Measurements from ENCODE around the gene CSMD2.
"Not testable (repeated sequence)": the region's sequence is repeated elsewhere in the genome, so short reads cannot be mapped to it uniquely, and the experiment has no call there.

CSMD2 gene

DNA sequence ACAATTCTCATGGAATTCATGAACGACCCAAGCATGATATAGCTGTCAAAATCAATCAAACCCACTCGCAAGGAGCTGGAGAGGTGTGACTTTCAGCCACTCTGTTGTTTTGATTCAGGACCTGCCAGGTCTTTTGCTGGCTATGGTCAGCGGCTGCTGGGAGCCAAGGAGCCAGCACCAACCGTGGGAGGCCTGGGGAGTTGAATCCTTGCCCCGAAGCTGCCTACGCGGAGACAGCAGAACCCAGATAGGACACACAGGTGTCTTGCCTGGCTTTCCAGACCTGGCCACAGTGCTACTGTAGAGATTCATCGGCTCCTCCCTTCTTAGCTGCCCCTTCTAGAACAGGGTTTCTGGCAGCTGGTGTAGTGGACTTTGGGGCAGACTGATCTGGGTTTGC, 649.9 kb downstream of the CSMD2 start:
- no peak for DNase-seq

DNA sequence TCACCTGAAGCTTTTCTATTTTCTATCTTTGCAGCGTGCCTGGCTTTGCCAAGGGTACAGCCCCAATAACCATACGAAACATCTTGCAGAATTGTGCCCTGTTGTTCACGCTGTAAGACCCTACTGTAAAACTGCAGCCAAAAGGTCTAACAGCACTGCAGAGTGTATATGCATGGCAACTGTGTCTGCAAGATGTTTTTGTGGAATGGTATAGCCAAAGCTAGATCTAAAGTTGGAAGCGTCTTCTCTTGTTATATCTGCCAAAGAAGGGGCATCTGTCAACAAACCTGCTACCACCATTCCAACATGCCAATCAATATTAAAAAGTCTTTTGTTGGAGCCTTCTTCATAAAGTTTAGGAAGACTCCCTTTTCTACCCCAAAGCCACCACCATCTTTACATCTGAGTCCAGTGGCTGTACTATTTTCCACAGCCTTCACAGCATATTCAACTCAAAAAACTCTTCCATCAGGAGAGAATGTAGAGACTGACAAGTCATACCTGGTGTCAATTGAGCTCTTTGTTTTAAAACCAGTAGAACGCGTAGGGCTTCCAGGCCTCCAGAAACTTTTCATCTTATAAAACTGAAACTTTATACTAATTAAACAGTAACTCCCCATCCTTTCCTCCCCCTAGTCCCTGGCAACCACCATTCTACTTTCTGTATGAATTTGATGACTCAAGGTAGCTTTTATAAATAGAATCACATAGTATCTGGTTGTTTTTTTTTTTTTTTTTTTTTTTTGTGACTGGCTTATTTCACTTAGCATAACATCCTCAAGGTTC, 652.6 kb downstream of the CSMD2 start:
- DNase-seq, result no peak

DNA sequence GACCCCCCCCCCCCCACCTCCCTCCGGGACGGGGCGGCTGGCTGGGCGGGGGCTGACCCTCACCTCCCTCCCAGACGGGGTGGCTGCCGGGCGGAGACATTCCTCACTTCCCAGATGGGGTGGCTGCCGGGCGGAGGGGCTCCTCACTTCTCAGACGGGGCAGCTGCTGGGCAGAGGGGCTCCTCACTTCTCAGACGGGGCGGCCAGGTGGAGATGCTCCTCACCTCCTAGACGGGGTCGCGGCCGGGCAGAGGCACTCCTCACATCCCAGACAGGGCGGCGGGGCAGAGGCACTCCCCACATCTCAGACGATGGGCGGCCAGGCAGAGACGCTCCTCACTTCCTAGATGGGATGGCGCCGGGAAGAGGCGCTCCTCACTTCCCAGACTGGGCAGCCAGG, 655.8 kb downstream of the CSMD2 start:
- DNase-seq, result not testable (repeated sequence)

DNA sequence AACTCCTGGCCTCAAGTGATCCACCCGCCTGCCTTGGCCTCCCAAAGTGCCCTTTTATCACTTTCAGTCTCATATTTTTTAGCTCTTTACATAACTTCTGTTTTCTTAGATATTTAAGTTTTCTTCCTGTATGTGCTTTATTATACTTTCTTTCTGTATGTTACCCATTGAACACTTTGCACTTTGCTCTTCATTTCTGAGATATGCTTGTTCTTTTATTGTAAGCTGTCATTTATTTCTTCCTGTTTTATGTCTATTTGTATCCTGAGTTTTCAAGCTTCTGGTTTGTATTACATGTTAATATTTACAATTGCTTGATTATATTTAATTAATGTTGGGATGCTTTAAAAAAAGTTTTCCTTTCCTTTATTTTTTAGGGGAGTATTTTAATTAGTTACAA, 656.9 kb downstream of the CSMD2 start:
- no peak for DNase-seq

DNA sequence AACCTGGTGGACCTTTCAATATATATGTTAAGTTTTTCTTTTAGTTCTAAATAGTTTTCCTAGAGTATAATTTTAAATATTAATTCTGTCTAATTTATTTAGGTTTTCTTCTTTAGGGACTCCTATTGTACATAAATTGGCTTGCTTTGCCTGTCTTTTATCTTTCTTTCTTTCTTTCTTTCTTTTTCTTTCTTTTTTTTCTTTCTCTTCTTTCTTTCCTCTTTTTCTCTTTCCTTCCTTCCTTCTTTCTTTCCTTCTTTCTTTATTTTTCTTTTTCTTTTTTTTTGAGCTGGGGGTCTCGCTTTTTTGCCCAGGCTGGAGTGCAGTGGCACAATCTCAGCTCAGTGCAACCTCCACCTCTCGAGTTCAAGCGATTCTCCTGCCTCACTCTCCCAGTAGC, 657.4 kb downstream of the CSMD2 start:
- DNase-seq, result no peak

DNA sequence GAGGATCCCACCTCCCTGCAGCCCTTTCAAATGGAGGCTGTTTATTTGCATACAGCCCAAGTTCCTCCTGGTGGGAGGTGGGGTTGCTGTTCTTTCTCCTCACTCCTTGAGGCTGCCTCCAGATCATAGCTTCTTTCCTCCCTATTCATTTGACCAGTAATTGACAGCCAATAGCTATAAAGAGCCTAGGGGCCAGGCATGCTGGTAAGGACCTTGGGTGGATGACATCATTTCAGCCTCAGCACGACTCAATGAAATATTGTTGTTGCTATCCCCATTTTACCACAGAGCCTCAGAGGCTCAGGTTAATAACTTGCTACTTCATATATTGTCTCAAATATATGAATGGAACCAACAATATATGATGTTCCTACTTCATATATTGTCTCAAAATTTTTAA, 661.5 kb downstream of the CSMD2 start:
- no peak for DNase-seq

DNA sequence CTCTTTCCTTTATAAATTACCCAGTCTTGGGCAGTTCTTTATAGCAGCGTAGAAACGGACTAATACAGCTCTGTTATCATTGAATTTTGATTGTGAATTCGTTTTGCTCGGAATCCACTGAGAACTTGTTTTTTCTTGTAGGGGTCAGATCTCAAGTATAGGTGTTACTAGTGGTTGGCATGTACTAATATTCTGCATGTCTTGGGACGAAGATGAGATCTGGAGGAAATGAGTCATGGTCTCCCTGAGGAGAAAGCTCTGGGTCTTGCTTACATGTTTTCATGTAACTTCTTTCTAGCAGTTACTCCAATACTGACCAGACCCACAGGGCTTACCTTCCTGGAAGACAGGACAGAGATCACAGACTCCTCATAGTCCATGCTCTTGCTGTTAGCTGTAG, 662.3 kb downstream of the CSMD2 start:
- DNase-seq, result peak; percentile 4

DNA sequence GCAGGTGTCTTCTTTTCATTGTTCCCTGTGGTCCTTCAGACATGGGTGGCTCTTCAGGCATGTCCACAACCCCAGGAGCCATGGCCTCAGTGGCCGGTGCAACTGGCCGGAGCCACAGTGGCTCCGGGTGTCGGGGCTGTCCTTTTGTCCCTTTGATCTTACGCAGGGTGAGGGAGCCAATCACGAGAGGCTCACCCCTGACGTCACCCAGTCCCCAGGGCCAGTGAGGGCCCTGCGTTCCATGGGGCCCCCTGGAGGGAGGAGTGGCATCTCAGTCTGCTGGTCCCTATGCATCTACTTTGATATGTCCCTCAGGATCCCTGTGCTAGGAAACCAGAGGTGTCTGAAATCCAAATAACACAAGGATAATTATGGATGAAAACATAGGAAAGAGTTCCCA, 663.3 kb downstream of the CSMD2 start:
- DNase-seq, result no peak

DNA sequence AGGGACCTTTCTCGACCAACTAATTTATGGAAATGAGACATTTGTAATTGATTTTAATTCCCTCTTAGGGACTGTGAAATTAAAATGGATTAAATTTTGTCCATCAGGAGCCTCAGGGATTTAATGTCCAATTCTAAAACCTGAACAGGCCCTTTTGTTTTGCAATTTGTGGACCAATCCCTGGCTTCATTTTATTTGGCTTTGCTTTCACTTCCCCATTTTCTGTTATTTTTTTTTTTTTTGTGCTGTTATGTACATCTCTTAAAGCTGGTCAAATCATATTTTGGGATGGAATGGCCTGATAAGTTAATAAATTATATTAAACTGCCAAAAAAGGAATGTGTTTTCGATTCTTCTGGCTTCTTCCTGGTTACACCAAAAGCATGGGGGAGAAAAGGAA, 663.7 kb downstream of the CSMD2 start:
- DNase-seq, result no peak

DNA sequence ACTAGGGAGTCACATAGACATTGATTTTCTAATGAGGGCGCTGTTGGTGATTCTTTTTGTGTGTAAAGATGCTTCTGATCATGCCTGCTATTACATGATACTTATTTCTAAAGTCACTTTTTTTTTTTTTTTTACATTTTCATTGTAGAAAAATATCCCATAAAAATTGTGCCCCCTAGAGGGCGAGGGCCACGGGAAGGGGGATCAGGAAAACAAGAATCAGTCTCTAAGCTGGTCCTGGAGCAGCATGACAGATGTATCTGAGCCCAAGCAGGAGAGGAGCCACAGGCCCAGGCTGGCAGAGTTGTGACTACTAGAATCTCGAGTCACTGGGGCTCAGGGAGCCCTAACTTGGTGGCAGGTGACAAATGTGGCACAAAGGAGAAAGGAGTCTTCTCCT, 664.5 kb downstream of the CSMD2 start:
- DNase-seq, result peak; percentile 3

DNA sequence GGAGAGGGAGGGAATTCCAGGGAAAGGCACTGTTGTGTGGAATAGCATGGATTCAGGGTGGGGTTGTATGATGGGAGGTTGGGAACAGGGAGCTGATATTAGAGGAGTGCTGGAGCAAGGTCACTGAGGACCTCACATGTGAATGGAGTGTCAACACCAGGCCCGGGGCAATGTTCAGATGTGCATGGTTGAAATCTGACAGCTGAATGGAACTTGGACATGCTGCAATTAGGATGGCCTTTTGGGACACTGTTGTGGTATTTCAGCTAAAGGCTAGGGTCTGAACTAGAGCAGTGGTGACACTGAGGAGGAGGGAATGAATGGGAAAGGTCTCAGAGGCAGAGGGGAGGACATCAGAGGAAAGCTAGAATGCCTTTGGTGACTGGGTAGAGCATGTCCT, 667.6 kb downstream of the CSMD2 start:
- DNase-seq, result no peak

DNA sequence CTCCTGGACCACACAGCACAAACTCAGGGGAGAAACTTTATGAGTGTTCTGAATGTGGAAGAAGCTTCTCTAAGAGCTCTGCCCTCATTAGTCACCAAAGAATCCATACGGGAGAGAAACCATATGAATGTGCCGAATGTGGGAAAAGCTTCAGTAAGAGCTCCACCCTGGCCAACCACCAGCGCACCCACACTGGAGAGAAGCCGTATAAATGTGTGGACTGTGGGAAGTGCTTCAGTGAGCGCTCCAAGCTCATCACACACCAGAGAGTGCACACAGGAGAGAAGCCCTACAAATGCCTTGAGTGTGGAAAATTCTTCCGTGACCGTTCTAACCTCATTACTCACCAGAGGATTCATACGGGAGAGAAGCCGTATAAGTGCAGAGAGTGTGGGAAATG, 670.1 kb downstream of the CSMD2 start:
- no peak for DNase-seq

DNA sequence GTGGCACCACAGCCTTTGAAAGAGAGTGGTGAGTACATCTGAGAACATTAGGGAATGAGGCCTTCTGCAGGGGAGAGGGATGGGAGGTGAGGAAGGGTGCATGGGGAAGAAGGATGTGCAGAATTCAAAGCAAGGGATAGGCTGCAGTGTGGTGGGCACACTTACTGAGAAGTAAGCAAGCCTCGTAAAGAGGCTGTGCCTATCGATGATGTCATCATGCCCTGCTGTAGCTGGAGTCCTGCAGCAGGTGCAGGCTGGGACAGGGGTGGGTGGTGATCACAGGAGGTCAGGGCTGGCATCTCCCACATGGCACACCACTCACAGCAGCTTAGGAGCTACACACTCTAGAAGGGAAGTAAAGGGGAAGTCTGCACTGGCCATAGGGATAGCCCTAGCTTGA, 676.4 kb downstream of the CSMD2 start:
- DNase-seq, result no peak

DNA sequence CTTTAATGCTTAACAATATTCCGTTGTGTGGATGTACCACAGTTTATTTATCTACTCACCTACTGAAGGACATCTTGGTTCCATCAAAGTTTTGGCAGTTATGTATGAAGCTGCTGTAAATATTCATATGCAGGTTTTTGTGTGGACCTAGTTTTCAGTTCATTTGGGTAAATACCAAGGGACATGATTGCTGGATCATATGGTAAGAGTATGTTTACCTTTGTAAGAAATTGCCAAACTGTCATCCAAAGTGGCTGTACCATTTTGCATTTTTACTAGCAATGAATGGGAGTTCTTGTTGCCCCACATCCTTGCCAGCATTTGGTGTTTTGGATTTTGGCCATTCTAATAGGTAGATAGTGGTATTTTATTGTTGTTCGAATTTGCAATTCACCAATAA, 682.6 kb downstream of the CSMD2 start:
- no peak for DNase-seq

DNA sequence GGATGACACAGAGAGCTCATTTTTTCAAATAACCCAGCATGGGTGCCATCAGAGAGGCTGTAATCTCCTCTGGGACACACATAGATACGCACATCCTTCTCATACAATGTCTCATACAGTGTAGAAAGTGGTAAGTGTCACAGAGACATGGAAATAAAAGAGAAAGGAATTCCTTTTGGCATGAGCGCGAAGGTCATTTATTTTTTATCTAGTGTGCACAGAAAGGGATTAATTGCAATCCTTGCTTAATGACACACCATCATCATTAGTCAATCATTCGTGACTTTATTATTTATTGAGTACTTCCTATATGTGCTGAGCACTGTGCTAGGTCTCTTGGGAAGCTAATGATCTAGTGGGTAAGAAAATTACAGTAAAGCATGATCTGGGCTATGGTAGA, 687.6 kb downstream of the CSMD2 start:
- DNase-seq, result no peak

DNA sequence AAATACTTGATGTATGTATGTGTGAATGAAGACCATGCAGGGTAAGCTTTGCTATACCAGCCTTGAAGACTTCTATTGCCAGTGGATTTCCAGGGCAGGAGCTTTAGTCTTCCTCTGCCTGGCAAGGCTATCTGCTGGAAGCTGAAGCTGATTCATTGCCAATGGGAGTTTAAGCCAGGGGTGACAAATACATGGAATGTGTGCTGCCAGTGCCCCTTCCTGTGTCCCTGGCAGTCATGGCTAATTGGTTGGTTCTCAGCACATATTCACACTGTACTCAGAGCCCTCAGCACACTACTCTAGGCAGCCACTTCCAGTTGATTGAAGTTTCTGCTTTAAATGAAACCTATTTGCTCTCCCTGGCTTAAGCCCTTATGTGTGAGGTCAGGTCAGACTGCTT, 691.1 kb downstream of the CSMD2 start:
- DNase-seq, result no peak

DNA sequence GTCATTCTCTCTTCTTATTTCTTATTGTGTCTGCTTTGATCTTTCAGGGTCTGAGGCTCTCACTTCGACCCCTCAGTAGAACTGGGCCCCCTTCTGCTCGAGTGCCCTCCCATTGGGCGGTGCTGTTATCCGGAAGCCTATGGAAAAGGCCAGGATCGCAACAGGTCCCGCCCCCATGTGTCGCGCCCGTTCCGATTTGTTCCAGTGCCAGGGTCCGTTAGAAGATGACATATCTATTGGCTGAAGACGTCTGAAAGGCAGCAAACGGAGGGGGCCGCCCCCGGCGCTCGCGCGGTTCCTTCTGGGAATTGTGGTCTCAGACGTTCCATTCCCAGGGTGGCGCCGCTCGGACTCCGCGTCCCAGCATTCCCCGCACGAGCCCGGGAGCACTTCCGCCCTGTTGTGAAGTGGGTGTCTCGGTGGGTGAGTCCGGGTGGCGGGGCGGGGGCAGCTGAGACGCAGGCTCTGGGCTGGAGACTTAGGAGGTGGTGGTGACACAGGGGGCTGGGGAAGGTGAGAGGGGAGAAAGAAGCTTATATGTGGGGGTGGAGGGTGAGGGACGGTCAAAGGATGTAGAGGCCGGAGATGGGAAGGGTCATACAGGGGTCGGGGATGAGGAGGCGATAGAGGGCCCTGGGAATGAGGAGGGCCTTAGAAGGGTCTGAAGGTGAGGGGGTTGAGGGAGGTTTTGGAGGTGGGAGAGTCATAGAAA, 692.6 kb downstream of the CSMD2 start, which contains the start of gene ZSCAN20:
Gene ZSCAN20 (plus strand): TSS at position 377 of the 712 bp plus-strand sequence. CDS start 6,644 bp downstream, outside the sequence.
- DNase-seq, result peak; percentile 98

DNA sequence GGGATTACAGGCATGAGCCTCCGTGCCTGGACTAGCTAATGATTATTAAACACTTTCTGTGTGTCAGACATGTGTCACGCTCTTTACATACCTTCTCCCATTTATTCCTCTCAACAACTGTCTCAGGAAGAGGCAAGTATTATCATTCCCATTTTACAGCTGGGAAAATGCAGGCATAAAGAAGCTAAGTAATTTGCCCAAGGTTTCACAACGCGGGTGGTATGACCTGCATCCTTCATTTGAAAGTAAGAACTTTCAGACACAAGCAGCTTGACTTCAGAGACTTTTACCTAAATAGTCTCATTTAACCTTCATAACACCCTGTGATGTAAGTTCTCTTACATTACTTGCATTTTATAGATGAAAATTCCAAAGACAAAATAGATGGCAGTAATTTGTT, 693.6 kb downstream of the CSMD2 start:
- DNase-seq, result no peak

DNA sequence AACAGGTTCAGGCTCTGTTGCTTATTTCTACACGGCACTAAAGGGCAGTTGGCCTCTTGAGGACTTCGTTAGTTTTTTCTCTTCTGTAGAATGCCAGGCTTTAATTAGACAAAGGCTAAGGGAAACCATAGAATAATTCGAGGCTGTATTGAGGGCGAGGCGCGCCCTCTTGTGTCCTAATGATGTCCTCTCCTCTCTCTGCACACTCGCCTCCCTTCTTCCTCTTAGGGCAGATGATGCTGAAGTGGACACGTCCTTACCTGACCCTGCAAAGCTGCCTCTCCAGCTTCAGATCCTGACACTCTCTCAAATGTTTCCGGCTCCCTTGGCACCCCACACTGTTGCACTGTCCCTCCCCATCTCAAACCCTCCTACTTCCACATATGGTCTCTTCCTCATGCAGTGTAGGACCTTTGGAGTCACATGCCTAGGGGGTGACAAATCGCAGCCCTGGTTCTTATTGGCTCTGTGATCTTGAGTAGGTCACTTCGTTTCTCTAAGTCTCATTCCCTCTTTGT, 694.5 kb downstream of the CSMD2 start:
- DNase-seq, result peak; percentile 86

DNA sequence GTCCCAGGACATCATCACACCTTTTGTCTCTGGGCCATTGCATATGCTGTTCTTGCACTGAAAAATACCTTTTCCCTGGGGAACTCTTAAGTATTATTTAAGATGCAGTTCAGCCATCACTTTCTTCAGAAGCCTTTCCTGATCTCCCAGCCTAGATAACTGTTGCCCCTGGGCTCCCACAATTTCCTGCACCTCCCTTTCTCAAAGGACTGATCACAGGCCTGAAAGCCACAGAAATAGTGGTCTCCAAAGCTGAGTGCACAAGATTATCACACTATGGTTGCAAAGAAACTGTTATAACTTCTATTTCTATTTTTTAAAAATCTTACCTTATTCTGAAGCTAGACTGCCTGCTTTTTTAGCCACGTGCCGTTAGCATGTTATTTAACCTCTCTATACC, 695.3 kb downstream of the CSMD2 start:
- DNase-seq, result no peak

DNA sequence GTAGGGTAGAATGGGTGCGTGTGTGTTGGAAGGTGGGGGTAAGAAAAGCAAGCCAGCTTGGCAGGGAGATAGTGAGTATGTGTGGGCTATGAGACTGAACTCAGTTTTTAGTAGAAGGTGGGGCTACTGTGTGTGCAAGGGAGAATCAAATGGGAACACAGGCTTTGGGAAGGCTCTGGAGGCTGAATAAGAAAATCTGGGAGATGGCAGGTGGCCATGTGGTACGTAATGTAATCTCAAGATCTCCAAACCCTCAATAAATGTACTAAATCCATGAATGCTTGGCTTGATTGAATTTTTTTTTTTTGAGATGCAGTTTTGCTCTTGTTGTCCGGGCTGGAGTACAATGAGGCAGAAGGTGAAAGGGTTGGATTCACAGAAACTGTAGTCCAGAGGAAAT, 696.1 kb downstream of the CSMD2 start:
- DNase-seq, result no peak

DNA sequence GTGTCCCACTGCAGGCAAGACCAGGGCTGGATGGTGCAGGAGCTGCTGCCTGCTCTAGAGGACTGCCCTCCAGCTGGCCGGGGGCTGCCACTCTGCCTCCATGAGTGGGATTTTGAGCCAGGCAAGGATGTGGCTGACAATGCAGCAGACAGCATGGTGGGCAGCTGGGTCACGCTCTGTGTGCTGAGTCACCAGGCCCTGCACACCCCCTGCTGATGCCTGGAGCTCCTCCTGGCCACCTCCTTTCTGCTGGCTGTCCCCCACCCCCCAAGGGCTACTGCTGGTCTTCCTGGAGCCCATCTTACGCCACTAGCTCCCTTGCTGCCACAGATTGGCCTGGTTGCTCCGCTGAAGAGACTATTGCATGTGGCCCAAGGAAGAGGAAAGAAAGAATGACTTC, 696.5 kb downstream of the CSMD2 start:
- DNase-seq, result no peak

DNA sequence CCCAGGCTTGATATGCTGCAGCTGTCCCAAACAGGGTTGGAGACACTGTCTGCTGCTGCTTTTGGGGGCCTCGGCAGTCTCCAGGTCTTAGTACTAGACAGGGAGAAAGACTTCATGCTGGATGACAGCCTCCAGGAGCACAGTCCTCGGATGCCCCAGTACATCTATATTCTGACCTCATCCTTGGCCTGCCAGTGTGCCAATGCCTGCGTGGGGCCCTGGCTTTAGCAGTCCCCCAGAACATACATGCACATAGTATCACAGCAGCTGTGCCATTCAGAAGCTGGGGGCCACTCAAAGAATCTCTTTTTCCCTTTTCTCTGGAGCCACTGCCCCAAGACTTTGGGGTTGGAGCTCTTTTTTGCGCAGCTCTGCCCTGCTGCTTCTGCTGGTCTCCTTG, 697.0 kb downstream of the CSMD2 start:
- DNase-seq, result no peak

DNA sequence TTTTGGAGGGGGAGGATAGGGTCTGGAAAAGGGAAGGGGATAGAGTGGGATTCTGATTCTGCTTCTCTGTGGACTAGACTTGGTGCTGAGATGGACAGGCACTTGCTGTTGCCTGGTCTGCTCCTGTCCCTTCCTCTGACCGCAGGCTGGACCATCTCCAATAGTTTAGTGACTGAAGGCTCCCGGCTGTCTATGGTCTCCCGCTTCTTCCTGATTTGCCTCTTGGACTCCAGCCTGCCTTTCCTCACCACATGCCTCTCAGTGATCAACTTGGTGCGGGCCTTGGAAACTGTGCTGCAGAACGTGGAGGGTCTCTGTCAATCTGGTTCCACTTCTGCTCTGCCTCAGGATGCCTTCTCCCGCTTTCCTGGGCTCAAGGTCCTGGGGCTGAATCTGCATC, 698.9 kb downstream of the CSMD2 start:
- no peak for DNase-seq

Measured in OCI-M1 (cell line).